ENCODE results near the gene DFFB.

Gene DFFB

GRCh38 chr1:3850857-3851256 lies 6.4 kb upstream of the DFFB start:
- TF ChIP-seq ZBTB7A (IDR thresholded peaks at IDR 0.05; ENCODE audit: low read depth) (no peak), TAF1 (IDR thresholded peaks at IDR 0.05; ENCODE audit: low read depth) (no peak), YY1 (IDR thresholded peaks at IDR 0.05; ENCODE audit: low read depth) (no peak), CREB1 (IDR thresholded peaks at IDR 0.05; ENCODE audit: low read depth) (no peak)

GRCh38 chr1:3851292-3851691 lies 6.0 kb upstream of the DFFB start:
- no peak for TF ChIP-seq TCF12 (IDR thresholded peaks at IDR 0.05; ENCODE audit: low read depth)
- TF ChIP-seq NFIC (IDR thresholded peaks at IDR 0.05): no peak
- no peak for TF ChIP-seq TEAD4 (IDR thresholded peaks at IDR 0.05)
- no peak for TF ChIP-seq RAD21 (IDR thresholded peaks at IDR 0.05; ENCODE audit: low read depth)
- no peak for TF ChIP-seq REST (IDR thresholded peaks at IDR 0.05; ENCODE audit: low read depth)
- TF ChIP-seq ZBTB7A (IDR thresholded peaks at IDR 0.05; ENCODE audit: low read depth): no peak
- TF ChIP-seq EP300 (IDR thresholded peaks at IDR 0.05; ENCODE audit: borderline replicate concordance): no peak
- no peak for TF ChIP-seq CREB1 (IDR thresholded peaks at IDR 0.05; ENCODE audit: low read depth)
- no peak for TF ChIP-seq USF1 (IDR thresholded peaks at IDR 0.05)
- TF ChIP-seq CEBPB (IDR thresholded peaks at IDR 0.05): no peak
- no peak for TF ChIP-seq MAX (IDR thresholded peaks at IDR 0.05)
- no peak for TF ChIP-seq YY1 (IDR thresholded peaks at IDR 0.05; ENCODE audit: low read depth)
- no peak for TF ChIP-seq FOXM1 (IDR thresholded peaks at IDR 0.05; ENCODE audit: borderline replicate concordance, low read depth)
- TF ChIP-seq EGR1 (IDR thresholded peaks at IDR 0.05): no peak
- no peak for TF ChIP-seq TAF1 (IDR thresholded peaks at IDR 0.05; ENCODE audit: low read depth)

GRCh38 chr1:3852091-3852490 lies 5.2 kb upstream of the DFFB start:
- TF ChIP-seq ZBTB7A (IDR thresholded peaks at IDR 0.05; ENCODE audit: low read depth) (no peak), NFIC (IDR thresholded peaks at IDR 0.05) (no peak), TAF1 (IDR thresholded peaks at IDR 0.05; ENCODE audit: low read depth) (no peak), TEAD4 (IDR thresholded peaks at IDR 0.05) (no peak), CREB1 (IDR thresholded peaks at IDR 0.05; ENCODE audit: low read depth) (no peak)

- TF ChIP-seq CREB1 (IDR thresholded peaks at IDR 0.05; ENCODE audit: low read depth): no peak
- no peak for TF ChIP-seq USF1 (IDR thresholded peaks at IDR 0.05)
- no peak for TF ChIP-seq RAD21 (IDR thresholded peaks at IDR 0.05; ENCODE audit: low read depth)
- no peak for TF ChIP-seq FOXM1 (IDR thresholded peaks at IDR 0.05; ENCODE audit: borderline replicate concordance, low read depth)
- TF ChIP-seq EP300 (IDR thresholded peaks at IDR 0.05; ENCODE audit: borderline replicate concordance): no peak
- no peak for TF ChIP-seq NFIC (IDR thresholded peaks at IDR 0.05)
- no peak for TF ChIP-seq TEAD4 (IDR thresholded peaks at IDR 0.05)
- no peak for TF ChIP-seq EGR1 (IDR thresholded peaks at IDR 0.05)
- no peak for TF ChIP-seq REST (IDR thresholded peaks at IDR 0.05; ENCODE audit: low read depth)
- TF ChIP-seq ZBTB7A (IDR thresholded peaks at IDR 0.05; ENCODE audit: low read depth): no peak
- TF ChIP-seq TCF12 (IDR thresholded peaks at IDR 0.05; ENCODE audit: low read depth): no peak
- no peak for TF ChIP-seq MAX (IDR thresholded peaks at IDR 0.05)
- TF ChIP-seq TAF1 (IDR thresholded peaks at IDR 0.05; ENCODE audit: low read depth): no peak
- no peak for TF ChIP-seq CEBPB (IDR thresholded peaks at IDR 0.05)
Observed at GRCh38 chr1:3852711-3853485, 4.4 kb upstream of the DFFB start.

- TF ChIP-seq FOXM1 (IDR thresholded peaks at IDR 0.05; ENCODE audit: borderline replicate concordance, low read depth) (no peak), TCF12 (IDR thresholded peaks at IDR 0.05; ENCODE audit: low read depth) (no peak), MAX (IDR thresholded peaks at IDR 0.05) (no peak), ZBTB7A (IDR thresholded peaks at IDR 0.05; ENCODE audit: low read depth) (0 out of 2 replicates have a peak, but pooled peaks have one; percentile 17), RAD21 (IDR thresholded peaks at IDR 0.05; ENCODE audit: low read depth) (no peak), REST (IDR thresholded peaks at IDR 0.05; ENCODE audit: low read depth) (no peak), EP300 (IDR thresholded peaks at IDR 0.05; ENCODE audit: borderline replicate concordance) (no peak), TAF1 (IDR thresholded peaks at IDR 0.05; ENCODE audit: low read depth) (no peak)
Observed at GRCh38 chr1:3857791-3858129, 484 bp downstream of the DFFB start.
